GM12801 (cell line): Measurements from ENCODE around the gene CCDC9.

ENCODE experiments used
- TF ChIP-seq, protein P1 (sequence below): IDR thresholded peaks from one replicate; pipeline ENCODE4 v1.5.1; 2011; ENCODE audit warnings: control low read depth; ENCODE audit not compliant: insufficient read length; ENCODE audit errors: extremely low read depth

Gene CCDC9

DNA sequence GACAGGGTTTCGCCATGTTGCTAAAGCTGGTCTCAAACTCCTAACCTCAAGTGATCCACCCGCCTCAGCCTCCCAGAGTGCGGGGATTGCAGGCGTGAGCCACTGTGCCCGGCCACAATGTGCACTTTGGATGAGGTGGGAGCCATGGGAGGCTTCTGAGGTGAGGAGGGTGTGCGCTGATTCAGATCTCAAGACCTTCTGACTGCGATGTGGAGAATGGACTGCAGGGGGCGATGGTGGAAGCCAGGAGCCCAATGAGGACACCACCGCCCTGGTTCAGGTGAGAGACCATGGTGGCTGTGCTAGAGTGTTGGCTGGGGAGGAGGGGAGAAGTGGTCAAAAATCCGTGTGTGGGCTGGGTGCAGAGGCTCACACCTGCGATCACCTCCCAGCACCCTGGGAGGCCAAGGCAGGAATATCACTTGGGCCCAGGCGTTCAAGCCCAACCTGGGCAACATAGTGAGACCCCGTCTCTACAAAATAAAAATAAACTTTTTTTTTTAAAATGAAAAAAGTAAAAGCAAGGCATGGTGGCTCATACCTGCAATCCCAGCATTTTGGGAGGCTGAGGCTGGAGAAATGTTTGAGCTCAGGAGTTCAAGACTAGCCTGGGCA is 24.0 kb downstream of the CCDC9 start:
- TF ChIP-seq, protein P1, sequence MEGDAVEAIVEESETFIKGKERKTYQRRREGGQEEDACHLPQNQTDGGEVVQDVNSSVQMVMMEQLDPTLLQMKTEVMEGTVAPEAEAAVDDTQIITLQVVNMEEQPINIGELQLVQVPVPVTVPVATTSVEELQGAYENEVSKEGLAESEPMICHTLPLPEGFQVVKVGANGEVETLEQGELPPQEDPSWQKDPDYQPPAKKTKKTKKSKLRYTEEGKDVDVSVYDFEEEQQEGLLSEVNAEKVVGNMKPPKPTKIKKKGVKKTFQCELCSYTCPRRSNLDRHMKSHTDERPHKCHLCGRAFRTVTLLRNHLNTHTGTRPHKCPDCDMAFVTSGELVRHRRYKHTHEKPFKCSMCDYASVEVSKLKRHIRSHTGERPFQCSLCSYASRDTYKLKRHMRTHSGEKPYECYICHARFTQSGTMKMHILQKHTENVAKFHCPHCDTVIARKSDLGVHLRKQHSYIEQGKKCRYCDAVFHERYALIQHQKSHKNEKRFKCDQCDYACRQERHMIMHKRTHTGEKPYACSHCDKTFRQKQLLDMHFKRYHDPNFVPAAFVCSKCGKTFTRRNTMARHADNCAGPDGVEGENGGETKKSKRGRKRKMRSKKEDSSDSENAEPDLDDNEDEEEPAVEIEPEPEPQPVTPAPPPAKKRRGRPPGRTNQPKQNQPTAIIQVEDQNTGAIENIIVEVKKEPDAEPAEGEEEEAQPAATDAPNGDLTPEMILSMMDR = no peak

DNA sequence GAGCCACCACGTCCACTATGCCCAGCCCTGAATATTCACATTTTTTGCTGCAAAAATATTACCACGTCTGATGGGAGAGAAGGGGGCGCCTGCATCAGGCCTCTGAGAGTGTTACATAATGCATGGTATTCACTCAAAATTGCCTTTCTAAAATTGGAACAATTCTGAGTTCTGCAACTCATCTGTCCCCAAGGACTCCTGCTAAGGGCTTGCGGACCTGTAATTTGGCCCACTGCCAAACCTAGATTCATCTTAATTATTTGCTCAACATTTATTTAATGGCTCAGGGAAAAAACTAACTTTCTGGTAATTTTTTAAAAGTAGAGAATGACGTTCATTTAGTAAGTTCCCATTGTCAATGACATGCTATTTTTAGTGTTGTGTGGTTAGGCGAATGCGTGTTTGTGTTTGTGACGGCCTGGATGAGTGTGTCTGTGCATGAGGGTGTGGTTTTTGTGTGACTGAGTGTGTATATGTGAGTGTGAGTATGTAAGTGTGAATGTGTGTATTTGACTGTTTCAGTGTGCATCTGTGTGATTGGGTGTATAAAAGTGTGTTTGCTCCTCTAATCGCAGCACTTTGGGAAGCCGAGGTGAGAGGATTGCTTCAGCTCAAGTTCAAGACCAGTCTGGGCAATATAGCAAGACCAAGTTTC is 27.2 kb downstream of the CCDC9 start:
- TF ChIP-seq, protein P1 = no peak

DNA sequence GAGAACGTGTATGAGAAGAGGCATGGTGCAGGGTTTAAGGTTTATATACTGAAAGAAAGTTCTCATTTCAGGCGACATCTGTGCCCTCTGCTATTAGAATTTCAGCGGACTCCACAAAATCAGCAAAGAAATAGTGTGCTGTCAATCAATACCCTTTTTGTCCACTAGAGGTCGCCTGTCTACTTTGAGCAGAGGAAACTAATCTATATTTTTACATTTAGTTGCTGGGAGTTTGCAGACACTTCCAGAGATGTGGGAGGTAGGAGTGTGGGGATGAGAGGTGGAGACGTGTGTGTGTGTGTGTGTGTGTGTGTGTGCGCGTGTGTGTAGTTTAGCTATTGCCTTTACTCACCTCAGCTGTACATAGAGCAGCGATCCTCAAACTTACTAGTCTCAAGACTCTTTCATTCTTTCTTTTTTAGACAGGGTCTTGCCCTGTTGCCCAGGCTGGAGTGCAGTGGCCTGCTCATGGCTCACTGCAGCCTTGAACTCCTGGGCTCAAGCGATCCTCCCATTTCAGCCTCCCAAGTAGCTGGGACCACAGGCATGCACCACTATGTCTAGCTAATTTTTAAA is 28.1 kb downstream of the CCDC9 start:
- TF ChIP-seq, protein P1 = peak; percentile 75

DNA sequence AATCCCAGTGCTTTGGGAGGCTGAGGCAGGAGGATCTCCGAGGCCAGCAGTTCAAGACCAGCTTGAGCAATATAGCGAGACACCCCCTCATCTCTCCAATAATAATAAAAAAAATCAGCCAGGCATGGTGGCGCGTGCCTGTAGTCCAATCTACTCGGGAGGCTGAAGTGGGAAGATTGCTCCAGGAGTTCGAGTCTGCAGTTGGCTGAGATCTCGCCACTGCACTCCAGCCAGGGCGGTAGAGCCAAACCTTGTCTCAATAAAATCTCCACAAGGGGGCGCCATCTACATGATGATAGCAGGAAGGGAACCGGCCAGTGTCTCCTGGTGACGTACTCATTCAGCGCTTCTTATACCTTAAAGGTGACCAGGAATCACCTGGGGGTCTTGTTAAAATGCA is 39.7 kb downstream of the CCDC9 start:
- TF ChIP-seq, protein P1 = no peak

DNA sequence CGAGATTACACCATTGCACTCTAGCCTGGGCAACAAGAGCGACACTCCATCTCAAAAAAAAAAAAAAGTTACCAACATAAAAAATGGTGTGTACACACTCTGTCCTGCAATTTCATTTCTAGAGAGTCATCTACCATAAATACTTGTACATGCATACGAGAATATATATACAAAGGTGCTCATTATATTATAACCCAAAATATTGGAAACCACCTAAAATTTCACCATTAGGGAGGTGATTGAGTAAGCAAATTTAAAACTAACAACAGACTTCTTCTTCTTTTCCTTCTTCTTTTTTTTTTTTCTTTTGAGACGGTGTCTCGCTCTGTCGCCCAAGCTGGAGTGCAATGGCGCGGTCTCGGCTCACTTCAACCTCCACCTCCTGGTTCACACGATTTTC is 45.9 kb downstream of the CCDC9 start:
- TF ChIP-seq, protein P1 = no peak

DNA sequence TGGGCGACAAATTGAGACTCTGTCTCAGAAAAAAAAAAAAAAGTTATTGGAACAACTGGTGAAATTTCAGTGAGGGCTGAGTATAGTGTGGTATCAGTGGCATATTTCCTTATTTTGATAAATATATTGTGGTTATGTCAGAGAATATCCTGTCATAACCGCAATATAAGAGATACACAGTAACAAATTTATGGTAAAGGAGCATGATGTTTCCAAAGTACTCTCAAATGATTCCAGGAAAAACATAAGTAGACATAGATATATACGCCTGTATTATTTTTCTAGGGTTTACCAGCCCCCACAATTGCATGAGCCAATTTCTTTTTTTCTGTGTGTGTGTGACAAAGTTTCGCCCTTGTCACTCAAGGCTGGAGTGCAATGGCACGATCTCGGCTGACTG is 47.6 kb downstream of the CCDC9 start:
- TF ChIP-seq, protein P1 = no peak

DNA sequence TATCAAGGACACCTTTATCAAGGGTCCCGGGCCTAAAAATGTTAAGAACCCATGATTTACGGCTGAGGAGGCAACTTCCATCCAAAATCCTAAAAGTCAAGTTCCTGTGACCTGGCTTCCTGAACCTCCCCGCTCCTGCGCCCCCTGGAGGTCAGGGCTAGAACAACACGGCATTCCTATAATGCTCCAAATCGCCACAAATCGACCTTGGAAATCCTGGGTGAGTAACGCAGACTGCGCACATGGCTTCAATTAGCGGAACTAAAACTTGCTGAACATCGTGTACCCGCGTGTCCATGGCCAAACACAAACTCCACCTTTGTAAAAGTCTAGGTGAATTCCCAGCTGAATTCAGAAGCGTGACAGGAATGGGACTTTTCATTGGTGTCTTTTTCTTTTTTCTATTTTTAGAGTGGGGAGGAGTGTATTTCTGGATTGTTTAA is 49.0 kb downstream of the CCDC9 start:
- TF ChIP-seq, protein P1 = peak; percentile 70
